CD14-positive monocyte (primary cell): ENCODE data around the gene SMYD3. TPM values are rescaled to one million over a fixed set of nuclear protein-coding genes. Genes with fewer than 3 reads are reported as not detected.

ENCODE experiments used
- DNase-seq, 3 donors: peaks; one replicate each; pipeline ENCODE4 v3.0.0-alpha.2; 2011 to 2022
- H2AFZ ChIP-seq: 2 replicates; pipeline ENCODE4 v1.6.0; 2012; ENCODE audit warnings: mild to moderate bottlenecking, low read depth, low read length, inconsistent platforms; ENCODE audit not compliant: insufficient read depth, poor library complexity, severe bottlenecking
- H3K27ac ChIP-seq, 2 donors: 1 replicate in 1 of 2; 2 replicates in 1 of 2; pipeline ENCODE4 v1.5.1; 2012 to 2013; ENCODE audit warnings: low read length in 2 of 2, control low read depth in 1 of 2, inconsistent platforms in 1 of 2, low read depth in 1 of 2, mild to moderate bottlenecking in 1 of 2
- H3K27me3 ChIP-seq, 2 donors: one replicate each; pipeline versions ENCODE4 v1.6.0 to v1.6.1; 2011 to 2013; ENCODE audit warnings: low read length in 2 of 2; ENCODE audit not compliant: control insufficient read depth in 2 of 2, insufficient read depth in 2 of 2
- H3K36me3 ChIP-seq, 2 donors: replicated peaks in 1 of 2; 1 replicate in 1 of 2; 2 replicates in 1 of 2; pipeline versions ENCODE4 v1.5.1 to v1.6.1; 2012 to 2013; ENCODE audit warnings: low read length in 2 of 2, control low read depth in 1 of 2, inconsistent platforms in 1 of 2, mild to moderate bottlenecking in 1 of 2; ENCODE audit not compliant: insufficient read depth in 2 of 2, control insufficient read depth in 1 of 2
- H3K4me1 ChIP-seq, 2 donors: 1 replicate in 1 of 2; 2 replicates in 1 of 2; pipeline versions ENCODE4 v1.5.1 to v1.6.1; 2012 to 2013; ENCODE audit warnings: low read length in 2 of 2, control low read depth in 1 of 2, inconsistent platforms in 1 of 2, mild to moderate bottlenecking in 1 of 2, moderate library complexity in 1 of 2; ENCODE audit not compliant: insufficient read depth in 2 of 2, control insufficient read depth in 1 of 2
- H3K4me2 ChIP-seq: replicated peaks from 2 replicates; pipeline ENCODE3; 2012; ENCODE audit warnings: low read length, moderate library complexity, mild to moderate bottlenecking; ENCODE audit not compliant: poor library complexity, severe bottlenecking; ENCODE audit errors: extremely low read depth
- H3K4me3 ChIP-seq, 3 experiments: fragments of 200-600 bp in 1 of 3; sonication (generic) in 1 of 3; replicated peaks in 1 of 3; 1 replicate in 2 of 3; 2 replicates in 1 of 3; pipeline ENCODE4 v1.5.1; 2011 to 2013; ENCODE audit warnings: low read length in 3 of 3, mild to moderate bottlenecking in 3 of 3, control low read depth in 2 of 3, low read depth in 2 of 3, inconsistent platforms in 1 of 3, moderate library complexity in 1 of 3
- H3K79me2 ChIP-seq: 2 replicates; pipeline ENCODE4 v1.6.0; 2012; ENCODE audit warnings: mild to moderate bottlenecking, control low read depth, inconsistent platforms, low read length, moderate library complexity; ENCODE audit not compliant: insufficient read depth
- H3K9ac ChIP-seq: 2 replicates; pipeline ENCODE4 v1.6.0; 2017; ENCODE audit warnings: low read length, mild to moderate bottlenecking; ENCODE audit not compliant: insufficient read depth, poor library complexity, severe bottlenecking
- H3K9me3 ChIP-seq, 2 donors: replicated peaks in 1 of 2; 1 replicate in 1 of 2; 2 replicates in 1 of 2; pipeline versions ENCODE4 v1.5.1 to v1.6.1; 2012 to 2013; ENCODE audit warnings: low read length in 2 of 2, control low read depth in 1 of 2; ENCODE audit not compliant: control insufficient read depth in 1 of 2, insufficient read depth in 1 of 2
- H4K20me1 ChIP-seq: 2 replicates; pipeline ENCODE4 v1.6.0; 2012; ENCODE audit warnings: mild to moderate bottlenecking, low read length, control low read depth, moderate library complexity; ENCODE audit not compliant: insufficient read depth
- H3K27ac Mint-ChIP-seq, 7 donors: one replicate each; pipeline ENCODE4 v1.8.0; 2020; ENCODE audit warnings: mild to moderate bottlenecking in 7 of 7, mixed read lengths in 7 of 7, moderate library complexity in 6 of 7, inconsistent platforms in 2 of 7
- H3K27me3 Mint-ChIP-seq, 3 donors: one replicate each; pipeline ENCODE4 v1.8.0; 2021 to 2022; ENCODE audit warnings: low read depth in 3 of 3, mild to moderate bottlenecking in 3 of 3, mixed read lengths in 3 of 3, moderate library complexity in 3 of 3, inconsistent platforms in 1 of 3
- H3K36me3 Mint-ChIP-seq, 2 donors: one replicate each; pipeline ENCODE4 v1.8.0; 2020; ENCODE audit warnings: mixed read lengths in 2 of 2, inconsistent platforms in 1 of 2, mild to moderate bottlenecking in 1 of 2
- H3K4me1 Mint-ChIP-seq: one replicate; pipeline ENCODE4 v1.8.0; 2020; ENCODE audit warnings: mild to moderate bottlenecking, mixed read lengths
- H3K4me3 Mint-ChIP-seq, 2 donors: one replicate each; pipeline ENCODE4 v1.8.0; 2020; ENCODE audit warnings: mild to moderate bottlenecking in 2 of 2, mixed read lengths in 2 of 2, moderate library complexity in 1 of 2
- H3K9me3 Mint-ChIP-seq, 7 donors: one replicate each; pipeline ENCODE4 v1.8.0; 2020 to 2022; ENCODE audit warnings: mixed read lengths in 7 of 7, mild to moderate bottlenecking in 6 of 7, moderate library complexity in 6 of 7, inconsistent platforms in 2 of 7
- CTCF ChIP-seq: fragments of 200-600 bp; IDR thresholded peaks from one replicate; pipeline ENCODE4 v1.8.0; 2022; ENCODE audit warnings: antibody characterized with exemption, mild to moderate bottlenecking
- WGBS: methylation state at CpG from one replicate; pipeline ENCODE4 v1.1.5; 2013; ENCODE audit warnings: missing lambda C conversion rate; ENCODE audit not compliant: insufficient coverage; 5-methylcytosine and 5-hydroxymethylcytosine counted together
- intact Hi-C, 2 donors: fragments of 100-400 bp; cut with micrococcal nuclease; formaldehyde crosslinking; loops; one replicate each; pipeline versions ENCODE4 v1.15.0 to v1.15.1; 2023
- polyA plus RNA-seq, 3 donors: library from polyadenylated mRNA; depleted of rRNA in 1 of 3; unstranded in 2 of 3; stranded (reverse) in 1 of 3; fragments of 300-500 nt in 2 of 3; fragments of >200 nt in 1 of 3; fragmentation: Illumina TruSeq in 2 of 3; gene quantifications; 1 replicate in 2 of 3; 2 replicates in 1 of 3; pipeline ENCODE4 v1.2.3, GENCODE V29; 2012 to 2021

SMYD3 gene
- polyA plus RNA-seq, 3 donors = 2.7 to 8.4 (median 4.0) TPM

GRCh38 chr1:246530482-246530881, 23.4 kb upstream of the SMYD3 start:
- DNase-seq = no peak
- H3K4me3 Mint-ChIP-seq = no peak overlapping the region

GRCh38 chr1:246528933-246529731, 22.1 kb upstream of the SMYD3 start:
- Histone ChIP-seq H3K79me2 (no peaks in the 10 kb centered on the region), H3K27ac (no peak overlapping the region), H2AFZ (no peak overlapping the region), H3K27me3 (no peaks in the 10 kb centered on the region), H3K9me3 (peaks cover 23 to 64% of the 10 kb centered on the region in 2 donors), H3K4me1 (peaks cover 7 to 10% of the 10 kb centered on the region in 2 donors), H3K4me2 (no peak overlapping the region), H4K20me1 (no peaks in the 10 kb centered on the region), H3K36me3 (no peaks in the 10 kb centered on the region), H3K4me3 (no peak overlapping the region), H3K9ac (no peak overlapping the region)
- no peak overlapping the region for H3K27ac Mint-ChIP-seq
- no peak for TF ChIP-seq CTCF
- no peak for DNase-seq
- peaks cover 11% of the 10 kb centered on the region for H3K4me1 Mint-ChIP-seq
- H3K9me3 Mint-ChIP-seq = peaks cover 22 to 64% (median 53%) of the 10 kb centered on the region in 7 donors
- H3K4me3 Mint-ChIP-seq = no peak overlapping the region
- H3K36me3 Mint-ChIP-seq = peaks cover 0 to 3% of the 10 kb centered on the region in 2 donors
- WGBS = 100% methylated on average over 4 of the region's 8 CpGs
- H3K27me3 Mint-ChIP-seq = peaks cover 0 to 3% (median 2%) of the 10 kb centered on the region in 3 donors
- intact Hi-C loops = no loop called here

More at GRCh38 chr1:246530482-246530881, 23.4 kb upstream of the SMYD3 start:
- Histone ChIP-seq H2AFZ (no peak overlapping the region), H3K9me3 (peaks cover 23 to 54% of the 10 kb centered on the region in 2 donors), H3K79me2 (no peaks in the 10 kb centered on the region), H3K4me3 (no peak overlapping the region), H3K4me2 (no peak overlapping the region), H3K36me3 (no peaks in the 10 kb centered on the region), H3K27ac (no peak overlapping the region), H3K27me3 (no peaks in the 10 kb centered on the region), H3K9ac (no peak overlapping the region), H4K20me1 (no peaks in the 10 kb centered on the region), H3K4me1 (peaks cover 7 to 10% of the 10 kb centered on the region in 2 donors)
- 77% methylated on average over 1 of the region's 2 CpGs for WGBS
- H3K9me3 Mint-ChIP-seq = peaks cover 22 to 65% (median 50%) of the 10 kb centered on the region in 7 donors
- no peak overlapping the region for H3K27ac Mint-ChIP-seq
- H3K36me3 Mint-ChIP-seq = peaks cover 0 to 3% of the 10 kb centered on the region in 2 donors
- TF ChIP-seq CTCF = no peak
- intact Hi-C loops = no loop called here
- peaks cover 11% of the 10 kb centered on the region for H3K4me1 Mint-ChIP-seq
- H3K27me3 Mint-ChIP-seq = peaks cover 0 to 3% (median 2%) of the 10 kb centered on the region in 3 donors
